Upper lobe of left lung (tissue), 4 donors: ENCODE data around the gene TTC5.
"Not testable (repeated sequence)": the region's sequence is repeated elsewhere in the genome, so short reads cannot be mapped to it uniquely, and the experiment has no call there.

Experiments
- CTCF ChIP-seq, 6 experiments: fragments of 450-650 bp in 4 of 6; fragments of 200-600 bp in 2 of 6; sonication (generic) in 2 of 6; IDR thresholded peaks; one replicate each; pipeline ENCODE4 v1.5.1; 2016 to 2019; ENCODE audit warnings: antibody characterized with exemption in 6 of 6
- EP300 ChIP-seq, 4 donors: sonication (generic); formaldehyde crosslinking; IDR thresholded peaks; one replicate each; pipeline ENCODE4 v1.5.1; 2017; ENCODE audit warnings: antibody characterized with exemption in 4 of 4, control low read depth in 2 of 4
- POLR2A ChIP-seq, 4 donors: fragments of 450-650 bp; IDR thresholded peaks; one replicate each; pipeline ENCODE4 v1.5.1; 2016 to 2017; ENCODE audit warnings: antibody characterized with exemption in 4 of 4, mild to moderate bottlenecking in 2 of 4
- POLR2AphosphoS5 ChIP-seq, 2 donors: sonication (generic); formaldehyde crosslinking; IDR thresholded peaks; one replicate each; pipeline ENCODE4 v1.5.1; 2017; ENCODE audit warnings: antibody characterized with exemption in 2 of 2

GRCh38 chr14:20280265-20280664 is 25.5 kb downstream of the TTC5 start:
- TF ChIP-seq CTCF, POLR2A, POLR2AphosphoS5, EP300 (IDR thresholded peaks at IDR 0.05): not testable (repeated sequence)
